ENCODE data around the gene PDZRN3. TPM values are rescaled to one million over a fixed set of nuclear protein-coding genes. Genes with fewer than 3 reads are reported as not detected.

PDZRN3 gene
- total and polyA plus RNA-seq, 2 experiments from 2014 or later, result 22.3 to 35.6 TPM

GRCh38 chr3:73433079-73433478 lies 191.7 kb downstream of the PDZRN3 start:
- Histone ChIP-seq H4K20me1 (ENCODE audit: insufficient read depth) (no peaks in the 10 kb centered on the region), H3K9me3 (ENCODE audit: low read depth) (no peaks in the 10 kb centered on the region), H3K9me2 (ENCODE audit: insufficient read depth) (no peaks in the 10 kb centered on the region), H3K27ac (no peak overlapping the region), H3K4me2 (ENCODE audit: unreplicated experiment) (peak overlapping the region; percentile 42), H3K79me2 (ENCODE audit: insufficient read depth) (peaks cover 88% of the 10 kb centered on the region), H3F3A (ENCODE audit: insufficient read depth) (0 out of 2 replicates have a peak, but pooled peaks cover 4% of the 10 kb centered on the region), H2AFZ (no peak overlapping the region), H3K27me3 (replicated peaks; ENCODE audit: insufficient read depth) (no peaks in the 10 kb centered on the region), H3K4me1 (ENCODE audit: insufficient read depth) (peaks cover 30% of the 10 kb centered on the region), H3K4me3 (no peak overlapping the region), H3K36me3 (ENCODE audit: low read depth) (no peaks in the 10 kb centered on the region), H3K9ac (peak overlapping the region; percentile 0; the same call in 1 of the 2 replicates)
- no peak for TF ChIP-seq EZH2phosphoT487 (IDR thresholded peaks at IDR 0.05; ENCODE audit: insufficient read depth, low read depth)
- no peak for TF ChIP-seq EZH2 (IDR thresholded peaks at IDR 0.05; ENCODE audit: insufficient read depth, poor library complexity, severe bottlenecking)
- in situ Hi-C loops (cut with MboI), result loop anchor here (10.0 kb wide), 1 partner anchor 328 kb away; no protein-coding TSS in a partner anchor
- 33 to 44% methylated on average over 2 of the region's 2 CpGs for WGBS, 2 experiments (ENCODE audit: low coverage in 1 of 2, low lambda C conversion rate in 2 of 2, missing lambda C conversion rate in 2 of 2)
- no peak for DNase-seq

- Histone ChIP-seq H3K9me2 (ENCODE audit: insufficient read depth) (no peaks in the 10 kb centered on the region), H3K9me3 (ENCODE audit: low read depth) (no peaks in the 10 kb centered on the region), H3K79me2 (ENCODE audit: insufficient read depth) (peaks cover 87% of the 10 kb centered on the region), H3K36me3 (ENCODE audit: low read depth) (no peaks in the 10 kb centered on the region), H3K4me2 (ENCODE audit: unreplicated experiment) (peak overlapping the region; percentile 42), H3F3A (ENCODE audit: insufficient read depth) (0 out of 2 replicates have a peak, but pooled peaks cover 4% of the 10 kb centered on the region), H3K4me3 (no peak overlapping the region), H4K20me1 (ENCODE audit: insufficient read depth) (no peaks in the 10 kb centered on the region), H3K27ac (no peak overlapping the region), H3K9ac (0 out of 2 replicates have a peak overlapping the region, but pooled peaks have one; percentile 0), H3K27me3 (replicated peaks; ENCODE audit: insufficient read depth) (no peaks in the 10 kb centered on the region), H2AFZ (no peak overlapping the region), H3K4me1 (ENCODE audit: insufficient read depth) (peaks cover 26% of the 10 kb centered on the region)
- TF ChIP-seq EZH2 (IDR thresholded peaks at IDR 0.05; ENCODE audit: insufficient read depth, poor library complexity, severe bottlenecking) (no peak), EZH2phosphoT487 (IDR thresholded peaks at IDR 0.05; ENCODE audit: insufficient read depth, low read depth) (no peak)
- in situ Hi-C loops (cut with MboI), result loop anchor here (10.0 kb wide), 1 partner anchor 328 kb away; no protein-coding TSS in a partner anchor
- no peak for DNase-seq
- 15 to 26% methylated on average over 1 of the region's 1 CpG for WGBS, 2 experiments (ENCODE audit: low coverage in 1 of 2, low lambda C conversion rate in 2 of 2, missing lambda C conversion rate in 2 of 2)
Observed at GRCh38 chr3:73432706-73433032, 192.1 kb downstream of the PDZRN3 start.

- H3K27ac ChIP-seq, result no peak overlapping the region
- H4K20me1 ChIP-seq (ENCODE audit: insufficient read depth), result no peaks in the 10 kb centered on the region
- H3K9me2 ChIP-seq (ENCODE audit: insufficient read depth), result no peaks in the 10 kb centered on the region
- no peak overlapping the region for H3K4me3 ChIP-seq
- peaks cover 21% of the 10 kb centered on the region for H3K4me1 ChIP-seq (ENCODE audit: insufficient read depth)
- no peak overlapping the region for H2AFZ ChIP-seq
- TF ChIP-seq EZH2phosphoT487 (IDR thresholded peaks at IDR 0.05; ENCODE audit: insufficient read depth, low read depth) (no peak), EZH2 (IDR thresholded peaks at IDR 0.05; ENCODE audit: insufficient read depth, poor library complexity, severe bottlenecking) (no peak)
- 0 out of 2 replicates have a peak, but pooled peaks cover 4% of the 10 kb centered on the region for H3F3A ChIP-seq (ENCODE audit: insufficient read depth)
- H3K79me2 ChIP-seq (ENCODE audit: insufficient read depth), result peaks cover 87% of the 10 kb centered on the region
- in situ Hi-C loops (cut with MboI), result loop anchor here (10.0 kb wide), 1 partner anchor 327 kb away; no protein-coding TSS in a partner anchor
- no peaks in the 10 kb centered on the region for H3K27me3 ChIP-seq (replicated peaks; ENCODE audit: insufficient read depth)
- no peak overlapping the region for H3K9ac ChIP-seq
- H3K4me2 ChIP-seq (ENCODE audit: unreplicated experiment), result peak overlapping the region; percentile 42
- DNase-seq, result peak; percentile 73
- H3K36me3 ChIP-seq (ENCODE audit: low read depth), result no peaks in the 10 kb centered on the region
- no peaks in the 10 kb centered on the region for H3K9me3 ChIP-seq (ENCODE audit: low read depth)
- WGBS, 2 experiments (ENCODE audit: low coverage in 1 of 2, low lambda C conversion rate in 2 of 2, missing lambda C conversion rate in 2 of 2), result 50 to 59% methylated on average over 9 of the region's 9 CpGs
Observed at GRCh38 chr3:73432023-73432705, 192.6 kb downstream of the PDZRN3 start.

GRCh38 chr3:73431183-73431900 lies 193.4 kb downstream of the PDZRN3 start:
- H3K27me3 ChIP-seq (replicated peaks; ENCODE audit: insufficient read depth), result no peaks in the 10 kb centered on the region
- H3K9me3 ChIP-seq (ENCODE audit: low read depth), result no peaks in the 10 kb centered on the region
- H3K79me2 ChIP-seq (ENCODE audit: insufficient read depth), result peaks cover 91% of the 10 kb centered on the region
- 0 out of 2 replicates have a peak, but pooled peaks cover 4% of the 10 kb centered on the region for H3F3A ChIP-seq (ENCODE audit: insufficient read depth)
- no peak for DNase-seq
- no peak overlapping the region for H2AFZ ChIP-seq
- TF ChIP-seq EZH2phosphoT487 (IDR thresholded peaks at IDR 0.05; ENCODE audit: insufficient read depth, low read depth) (no peak), EZH2 (IDR thresholded peaks at IDR 0.05; ENCODE audit: insufficient read depth, poor library complexity, severe bottlenecking) (no peak)
- H3K27ac ChIP-seq, result no peak overlapping the region
- no peak overlapping the region for H3K4me2 ChIP-seq (ENCODE audit: unreplicated experiment)
- no peaks in the 10 kb centered on the region for H3K9me2 ChIP-seq (ENCODE audit: insufficient read depth)
- peaks cover 24% of the 10 kb centered on the region for H3K4me1 ChIP-seq (ENCODE audit: insufficient read depth)
- H4K20me1 ChIP-seq (ENCODE audit: insufficient read depth), result no peaks in the 10 kb centered on the region
- WGBS, 2 experiments (ENCODE audit: low coverage in 1 of 2, low lambda C conversion rate in 2 of 2, missing lambda C conversion rate in 2 of 2), result 61 to 64% methylated on average over 6 of the region's 6 CpGs
- H3K4me3 ChIP-seq, result no peak overlapping the region
- H3K9ac ChIP-seq, result no peak overlapping the region
- in situ Hi-C loops (cut with MboI), result loop anchor here (10.0 kb wide), 1 partner anchor 327 kb away; no protein-coding TSS in a partner anchor
- H3K36me3 ChIP-seq (ENCODE audit: low read depth), result no peaks in the 10 kb centered on the region
